Activated CD4-positive, alpha-beta T cell treated with anti-CD3 and anti-CD28 coated beads, Interleukin-2, Interleukin-6, amounts not matched to agents 100 ng/mL and 50 ng/mL, durations not matched to agents 16 hours and 8 hours (primary cell): Measurements from ENCODE around the gene SNRPE.
A peak's percentile ranks its signal among the peaks of the same experiment; 100 is the strongest.
"Not testable (repeated sequence)": the region's sequence is repeated elsewhere in the genome, so short reads cannot be mapped to it uniquely, and the experiment has no call there.

ENCODE experiments used
- DNase-seq: peaks from one replicate; pipeline ENCODE4 v3.0.0-alpha.2; 2020

SNRPE gene

GRCh38 chr1:203861379-203862184 lies at the start of gene SNRPE:
Gene SNRPE, plus strand, starts transcription at chr1:203861599. Its CDS starts 61 bp downstream, at chr1:203861660.
- peak; percentile 98 for DNase-seq

DNA sequence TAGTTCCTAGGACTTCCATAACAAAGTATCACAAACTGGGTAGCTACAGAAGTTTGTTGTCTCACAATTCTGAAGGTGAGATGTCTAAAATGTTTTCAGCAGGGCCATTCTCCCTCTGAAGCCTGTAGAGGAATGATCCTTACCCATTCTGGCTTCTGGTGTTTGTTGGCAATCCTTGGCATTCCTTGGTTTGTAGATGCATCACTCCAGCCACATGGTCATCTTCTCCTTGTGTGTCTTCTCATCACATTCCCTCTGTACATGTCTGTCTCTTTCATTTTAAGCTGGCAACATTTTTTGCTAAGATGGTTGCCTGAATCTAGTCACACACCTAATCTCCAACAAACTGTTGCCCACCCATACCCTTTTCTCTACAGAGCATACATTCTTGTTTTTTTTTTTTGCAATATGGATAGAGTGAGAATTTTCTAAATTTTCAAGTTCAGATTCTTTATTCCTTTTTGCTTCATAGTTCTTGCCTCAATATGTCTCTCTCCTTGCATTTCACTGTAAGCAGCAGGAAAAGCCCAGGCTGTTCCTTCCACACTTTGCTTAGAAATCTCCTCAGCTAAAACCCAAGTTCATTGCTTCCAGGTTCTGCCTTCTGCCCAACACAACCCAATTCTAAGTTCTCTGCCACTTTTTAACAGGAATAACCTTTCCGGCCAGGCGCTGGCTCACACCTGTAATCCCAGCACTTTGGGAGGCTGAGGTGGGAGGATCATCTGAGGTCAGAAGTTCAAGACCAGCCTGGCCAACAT lies 47.6 kb upstream of the SNRPE start:
- no peak for DNase-seq

DNA sequence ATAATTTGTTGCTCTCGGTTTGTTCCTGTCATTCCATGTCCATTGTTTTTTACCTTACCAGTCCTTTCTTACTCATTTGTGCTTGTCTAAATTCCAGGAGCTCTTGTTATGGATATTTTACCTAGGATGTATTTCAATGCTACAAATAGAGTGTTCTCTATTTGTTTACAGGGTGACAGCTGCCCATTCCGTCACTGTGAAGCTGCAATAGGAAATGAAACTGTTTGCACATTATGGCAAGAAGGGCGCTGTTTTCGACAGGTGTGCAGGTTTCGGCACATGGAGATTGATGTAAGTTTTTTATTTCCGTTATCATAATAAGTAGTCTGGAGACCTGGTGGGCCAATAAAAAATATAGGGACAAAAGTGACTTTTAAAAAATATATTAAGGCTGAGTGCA lies 43.0 kb upstream of the SNRPE start:
- no peak for DNase-seq

GRCh38 chr1:203823306-203823705 lies 38.1 kb upstream of the SNRPE start:
- DNase-seq = no peak

DNA sequence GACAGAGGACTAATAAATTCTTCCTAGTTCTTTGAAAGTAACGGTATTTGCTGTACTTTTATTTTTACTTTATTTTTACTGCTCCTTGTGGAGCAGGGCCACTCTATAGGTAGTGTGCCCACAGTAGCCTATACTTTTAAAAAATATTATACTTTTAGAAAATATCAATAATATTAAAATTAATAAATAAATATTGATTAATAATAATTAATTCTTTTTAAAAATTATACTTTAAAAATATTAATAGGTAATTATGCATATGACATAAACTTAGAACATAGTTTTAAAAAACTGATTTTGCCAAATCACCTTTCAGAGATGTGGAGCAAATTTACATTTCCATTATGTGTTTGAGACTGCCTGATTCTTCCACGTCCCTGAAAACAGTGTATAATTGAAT lies 35.2 kb upstream of the SNRPE start:
- DNase-seq = no peak

DNA sequence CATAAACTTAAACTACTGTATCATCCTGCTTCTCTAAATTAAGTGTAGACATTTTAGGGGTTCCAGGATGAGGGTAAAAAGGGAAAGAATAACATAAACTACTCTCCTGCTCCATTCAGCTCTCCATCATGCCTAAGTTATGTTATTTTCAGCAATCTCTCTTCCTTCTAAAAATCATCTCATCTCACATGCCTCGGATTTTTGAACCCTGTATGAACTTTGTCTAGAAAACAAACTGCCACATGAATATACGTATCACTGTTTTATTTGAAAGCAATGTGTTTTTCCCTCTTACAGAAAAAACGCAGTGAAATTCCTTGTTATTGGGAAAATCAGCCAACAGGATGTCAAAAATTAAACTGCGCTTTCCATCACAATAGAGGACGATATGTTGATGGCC lies 33.4 kb upstream of the SNRPE start:
- no peak for DNase-seq

DNA sequence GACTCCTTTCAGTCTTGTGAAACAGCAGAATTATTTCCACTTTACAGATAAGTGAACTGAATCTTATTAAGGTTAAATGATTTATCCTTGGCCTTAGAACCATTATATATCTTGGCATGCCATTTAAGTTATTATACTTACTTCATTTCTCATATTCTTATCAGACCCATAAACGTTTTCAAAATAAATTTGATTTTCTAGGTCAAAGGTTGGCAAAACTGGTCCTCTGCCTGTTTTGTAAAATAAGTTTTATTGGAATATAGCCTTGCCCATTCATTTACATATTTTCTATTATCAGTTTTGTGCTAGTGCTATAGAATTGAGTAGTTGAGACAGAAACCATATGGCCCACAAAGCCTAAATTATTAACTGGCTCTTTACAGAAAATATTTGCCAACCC lies 32.9 kb upstream of the SNRPE start:
- DNase-seq = no peak

GRCh38 chr1:203829247-203829646 lies 32.2 kb upstream of the SNRPE start:
- DNase-seq = not testable (repeated sequence)

- no peak for DNase-seq
These were observed 25.9 kb upstream of the SNRPE start for GRCh38 chr1:203835476-203835875.

- DNase-seq = no peak
These were observed 22.3 kb upstream of the SNRPE start for GRCh38 chr1:203839081-203839480.

DNA sequence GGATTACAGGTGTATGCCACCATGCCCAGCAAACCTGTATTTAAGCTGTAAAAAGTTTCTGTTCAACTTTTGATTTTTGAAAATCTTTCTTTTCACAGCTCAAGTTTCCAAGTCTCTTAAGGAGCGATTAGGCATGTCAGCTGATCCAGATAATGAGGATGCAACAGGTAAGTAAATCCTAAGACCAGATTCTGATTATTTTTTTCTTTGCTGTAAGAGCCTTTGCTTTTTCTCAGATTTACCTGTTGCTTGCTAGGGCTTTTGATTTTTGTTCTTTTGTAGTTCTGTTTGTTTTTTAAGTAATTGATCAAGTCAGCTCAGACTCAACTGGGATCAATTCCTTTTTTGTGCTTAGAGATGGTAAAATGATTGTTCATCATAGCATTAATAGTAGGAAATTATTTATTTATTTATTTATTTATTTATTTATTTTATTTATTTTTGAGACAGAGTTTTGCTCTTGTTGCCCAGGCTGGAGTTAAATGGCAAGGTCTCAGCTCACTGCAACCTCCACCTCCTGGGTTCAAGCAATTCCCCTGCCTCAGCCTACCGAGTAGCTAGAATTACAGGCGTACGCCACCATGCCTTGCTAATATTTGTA lies 21.1 kb upstream of the SNRPE start:
- no peak for DNase-seq

GRCh38 chr1:203842559-203842876 lies 18.9 kb upstream of the SNRPE start:
- no peak for DNase-seq

- DNase-seq = no peak
These were observed 18.0 kb upstream of the SNRPE start for GRCh38 chr1:203843435-203843834.

DNA sequence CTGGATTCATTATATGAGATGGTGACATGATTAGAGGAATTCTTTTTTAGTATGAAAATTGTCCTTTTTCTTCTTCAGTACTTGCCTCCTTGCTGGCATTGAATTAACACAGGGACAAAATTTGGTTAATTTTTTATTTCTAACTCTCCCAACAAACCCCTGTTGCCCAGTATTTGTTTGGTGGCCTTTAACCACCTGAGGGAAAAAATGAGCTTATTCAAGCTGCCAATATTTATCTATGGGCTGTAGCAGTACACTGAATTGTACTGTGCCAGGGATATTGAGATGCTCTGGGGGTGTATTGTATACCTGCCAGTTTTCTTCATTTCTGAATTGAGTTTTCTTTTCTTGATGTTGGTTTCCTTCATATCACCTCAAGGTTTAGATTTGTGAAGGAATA lies 8.3 kb upstream of the SNRPE start:
- DNase-seq = not testable (repeated sequence)

DNA sequence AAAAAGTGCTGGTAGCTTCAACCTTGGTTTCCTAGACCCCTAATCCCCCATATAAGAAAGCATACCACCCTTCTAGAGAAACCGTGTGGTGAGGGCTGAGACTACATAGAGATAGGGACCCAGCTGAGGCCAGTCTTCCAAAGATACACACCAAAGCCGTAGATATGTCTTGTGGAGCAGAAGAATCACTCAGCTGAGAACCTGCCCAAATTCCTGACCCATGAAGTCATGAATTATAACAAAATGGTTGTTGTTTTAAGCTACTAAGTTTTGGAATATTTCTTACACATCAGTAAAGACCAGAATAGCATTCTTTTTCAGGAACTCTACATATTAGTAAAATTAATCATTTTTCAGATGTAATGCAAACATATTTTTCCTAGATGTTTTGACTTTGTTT lies 3.3 kb upstream of the SNRPE start:
- DNase-seq = no peak

- DNase-seq = no peak
These were observed 2.4 kb upstream of the SNRPE start for GRCh38 chr1:203858975-203859374.

DNA sequence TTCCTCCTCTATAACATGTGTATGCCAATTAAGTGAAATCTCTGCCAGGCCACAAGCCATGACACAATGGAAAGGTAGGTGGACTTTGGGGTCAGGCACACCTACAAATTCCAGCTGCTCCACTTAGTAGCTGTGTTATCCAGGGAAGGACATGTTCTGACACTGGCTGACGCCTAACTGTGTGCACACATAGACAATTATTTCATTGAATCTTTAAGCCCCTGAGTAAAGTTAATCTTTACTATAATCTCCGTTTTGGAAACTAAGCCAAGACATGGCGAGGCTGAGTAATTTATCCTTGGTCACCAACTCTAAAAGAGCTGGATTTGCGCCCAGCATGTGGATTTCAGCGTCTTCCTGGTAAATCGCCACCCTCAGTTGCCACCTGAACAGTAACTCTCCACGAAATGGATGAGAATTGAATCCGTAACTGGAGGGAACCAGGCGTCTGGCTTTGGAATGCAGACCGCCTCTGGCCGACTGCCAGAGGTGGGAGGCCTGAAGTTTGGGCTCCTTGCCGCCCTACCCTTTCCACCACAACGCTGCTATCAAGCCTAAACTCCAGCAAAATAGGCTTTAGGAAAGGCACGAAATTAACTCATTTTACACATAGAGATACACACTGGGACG lies 888 bp upstream of the SNRPE start:
- no peak for DNase-seq

DNA sequence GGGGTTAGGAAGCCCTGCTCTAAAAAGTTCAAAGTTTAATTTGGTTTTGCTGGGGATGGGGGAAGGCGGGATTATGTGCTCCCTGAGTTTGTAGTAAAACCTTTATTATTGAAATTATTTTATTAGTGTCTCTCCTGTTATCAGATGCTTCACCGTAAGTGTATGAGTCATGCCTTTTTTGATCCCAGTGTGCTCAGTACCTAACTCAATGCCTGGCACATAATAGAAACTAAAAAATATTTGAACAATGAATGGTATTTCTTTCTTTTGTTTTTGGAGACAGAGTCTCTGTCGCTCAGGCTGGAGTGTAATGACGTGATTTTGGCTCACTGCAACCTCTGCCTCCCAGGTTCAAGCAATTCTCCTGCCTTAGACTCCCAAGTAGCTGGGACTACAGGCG lies 6.4 kb downstream of the SNRPE start:
- DNase-seq = no peak

- DNase-seq = no peak
These were observed 8.8 kb downstream of the SNRPE start for GRCh38 chr1:203870245-203870644.

- DNase-seq = peak; percentile 27
These were observed 9.9 kb downstream of the SNRPE start for GRCh38 chr1:203871114-203871880.

GRCh38 chr1:203873094-203873493 lies 11.7 kb downstream of the SNRPE start:
- no peak for DNase-seq

DNA sequence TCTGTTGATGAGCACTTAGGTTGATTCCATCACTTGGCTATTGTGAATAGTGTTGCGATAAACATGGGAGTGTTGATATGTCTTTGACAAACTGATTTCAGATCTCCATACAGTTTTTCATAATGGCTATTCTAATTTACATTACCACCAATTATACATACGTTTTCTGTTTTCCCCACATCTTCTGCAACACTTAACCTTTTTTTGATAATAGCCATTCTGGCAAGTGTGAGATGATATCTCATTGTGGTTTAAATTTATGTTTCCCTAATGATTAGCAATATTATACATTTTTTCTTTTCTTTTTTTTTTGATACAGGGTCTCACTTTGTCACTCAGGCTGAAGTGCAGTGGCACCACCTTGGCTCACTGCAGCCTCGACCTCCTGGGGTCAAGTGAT lies 17.0 kb downstream of the SNRPE start:
- no peak for DNase-seq

DNA sequence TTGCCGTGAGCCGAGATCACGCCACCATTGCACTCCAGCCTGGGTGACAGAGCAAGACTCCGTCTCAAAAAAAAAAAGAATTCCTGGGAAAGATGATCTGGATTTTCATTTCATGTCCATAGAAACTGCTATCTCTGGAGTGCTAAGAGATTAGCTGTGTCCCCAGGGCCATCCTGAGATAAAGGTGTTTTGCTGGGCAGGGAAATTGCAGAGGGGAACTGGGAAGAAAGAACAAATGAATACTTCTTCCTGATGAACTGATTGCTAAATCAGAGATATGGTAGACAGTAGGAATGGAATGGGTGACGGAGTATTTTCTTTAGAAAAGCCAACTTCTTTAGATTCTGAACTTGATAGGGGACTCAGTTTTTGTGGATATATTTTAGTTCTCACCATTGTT lies 19.2 kb downstream of the SNRPE start:
- no peak for DNase-seq
